Measurements from ENCODE around the gene CST7. TPM values are rescaled to one million over a fixed set of nuclear protein-coding genes. Genes with fewer than 3 reads are reported as not detected.

CST7 gene
- total and polyA plus RNA-seq, 2 of the 13 experiments (the other 11 are each of a cell fraction or from before 2014, with no cell fraction given): not detected

DNA sequence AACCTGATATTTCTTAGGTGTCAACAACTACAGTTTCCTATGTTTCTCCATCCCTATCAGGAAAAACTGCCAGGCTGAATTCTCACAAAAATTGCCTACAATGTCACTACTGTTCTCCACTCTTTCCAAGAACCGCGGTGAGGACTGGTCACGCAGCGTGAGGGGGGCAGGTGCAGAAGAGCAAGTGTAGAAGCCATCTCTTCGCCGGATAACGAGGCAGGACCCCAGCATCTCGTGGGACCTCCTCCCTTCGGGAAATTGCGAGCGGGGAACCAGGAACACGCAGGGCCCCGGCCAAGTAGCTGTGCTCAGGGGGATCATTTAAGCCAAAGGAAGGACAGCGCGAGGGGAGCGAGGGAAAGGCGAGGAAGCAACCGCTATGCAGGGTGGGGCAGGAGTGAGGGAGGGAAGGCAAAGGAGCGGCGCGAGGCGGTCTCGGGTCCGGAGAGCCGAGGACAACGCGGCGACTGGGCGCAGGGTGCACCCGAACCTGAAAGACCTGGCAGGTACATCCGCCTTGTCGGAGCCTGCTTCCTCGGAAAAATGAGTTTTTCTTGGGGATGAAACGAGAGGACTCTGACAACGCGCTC lies 42.9 kb downstream of the CST7 start (continued):
- TF ChIP-seq, protein P1, sequence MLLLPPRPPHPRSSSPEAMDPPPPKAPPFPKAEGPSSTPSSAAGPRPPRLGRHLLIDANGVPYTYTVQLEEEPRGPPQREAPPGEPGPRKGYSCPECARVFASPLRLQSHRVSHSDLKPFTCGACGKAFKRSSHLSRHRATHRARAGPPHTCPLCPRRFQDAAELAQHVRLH (CRISPR knock-in tag; IDR thresholded peaks at IDR 0.05; ENCODE audit: borderline replicate concordance, low read depth): no peak
- TF ChIP-seq, protein P2, sequence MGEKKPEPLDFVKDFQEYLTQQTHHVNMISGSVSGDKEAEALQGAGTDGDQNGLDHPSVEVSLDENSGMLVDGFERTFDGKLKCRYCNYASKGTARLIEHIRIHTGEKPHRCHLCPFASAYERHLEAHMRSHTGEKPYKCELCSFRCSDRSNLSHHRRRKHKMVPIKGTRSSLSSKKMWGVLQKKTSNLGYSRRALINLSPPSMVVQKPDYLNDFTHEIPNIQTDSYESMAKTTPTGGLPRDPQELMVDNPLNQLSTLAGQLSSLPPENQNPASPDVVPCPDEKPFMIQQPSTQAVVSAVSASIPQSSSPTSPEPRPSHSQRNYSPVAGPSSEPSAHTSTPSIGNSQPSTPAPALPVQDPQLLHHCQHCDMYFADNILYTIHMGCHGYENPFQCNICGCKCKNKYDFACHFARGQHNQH (CRISPR knock-in tag; IDR thresholded peaks at IDR 0.05): no peak
- TF ChIP-seq PCBP1 (IDR thresholded peaks at IDR 0.05; ENCODE audit: borderline replicate concordance, low read depth, low read length) (peak; percentile 50; the same call in 1 of the 2 replicates), HOXA7 (CRISPR knock-in tag; IDR thresholded peaks at IDR 0.05) (no peak), ZBTB21 (CRISPR knock-in tag; IDR thresholded peaks at IDR 0.05) (no peak), STAT5B (CRISPR knock-in tag; IDR thresholded peaks at IDR 0.05) (no peak), KLF13 (CRISPR knock-in tag; IDR thresholded peaks at IDR 0.05) (peak; percentile 2; the same call in 1 of the 2 replicates), PCBP2 (optimal IDR thresholded peaks at IDR 0.05; ENCODE audit: low read depth, low read length, poor library complexity, severe bottlenecking) (no peak), ZNF878 (CRISPR knock-in tag; IDR thresholded peaks at IDR 0.05) (0 out of 2 replicates have a peak, but pooled peaks have one; percentile 47), THYN1 (CRISPR knock-in tag; IDR thresholded peaks at IDR 0.05; ENCODE audit: borderline replicate concordance, low read depth) (peak; percentile 72; the same call in 1 of the 2 replicates), JUN (CRISPR knock-in tag; IDR thresholded peaks at IDR 0.05) (no peak), SOX6 (IDR thresholded peaks at IDR 0.05) (no peak), SOX6 (CRISPR knock-in tag; IDR thresholded peaks at IDR 0.05) (no peak), DMAP1 (CRISPR knock-in tag; IDR thresholded peaks at IDR 0.05) (no peak), SMARCC2 (IDR thresholded peaks at IDR 0.05) (no peak), ZNF572 (CRISPR knock-in tag; IDR thresholded peaks at IDR 0.05) (no peak), ZFP36L2 (CRISPR knock-in tag; IDR thresholded peaks at IDR 0.05) (no peak), ZFP41 (CRISPR knock-in tag; IDR thresholded peaks at IDR 0.05; ENCODE audit: borderline replicate concordance) (no peak)
- TF ChIP-seq, protein P3, sequence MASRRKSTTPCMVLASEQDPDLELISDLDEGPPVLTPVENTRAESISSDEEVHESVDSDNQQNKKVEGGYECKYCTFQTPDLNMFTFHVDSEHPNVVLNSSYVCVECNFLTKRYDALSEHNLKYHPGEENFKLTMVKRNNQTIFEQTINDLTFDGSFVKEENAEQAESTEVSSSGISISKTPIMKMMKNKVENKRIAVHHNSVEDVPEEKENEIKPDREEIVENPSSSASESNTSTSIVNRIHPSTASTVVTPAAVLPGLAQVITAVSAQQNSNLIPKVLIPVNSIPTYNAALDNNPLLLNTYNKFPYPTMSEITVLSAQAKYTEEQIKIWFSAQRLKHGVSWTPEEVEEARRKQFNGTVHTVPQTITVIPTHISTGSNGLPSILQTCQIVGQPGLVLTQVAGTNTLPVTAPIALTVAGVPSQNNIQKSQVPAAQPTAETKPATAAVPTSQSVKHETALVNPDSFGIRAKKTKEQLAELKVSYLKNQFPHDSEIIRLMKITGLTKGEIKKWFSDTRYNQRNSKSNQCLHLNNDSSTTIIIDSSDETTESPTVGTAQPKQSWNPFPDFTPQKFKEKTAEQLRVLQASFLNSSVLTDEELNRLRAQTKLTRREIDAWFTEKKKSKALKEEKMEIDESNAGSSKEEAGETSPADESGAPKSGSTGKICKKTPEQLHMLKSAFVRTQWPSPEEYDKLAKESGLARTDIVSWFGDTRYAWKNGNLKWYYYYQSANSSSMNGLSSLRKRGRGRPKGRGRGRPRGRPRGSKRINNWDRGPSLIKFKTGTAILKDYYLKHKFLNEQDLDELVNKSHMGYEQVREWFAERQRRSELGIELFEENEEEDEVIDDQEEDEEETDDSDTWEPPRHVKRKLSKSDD (CRISPR knock-in tag; IDR thresholded peaks at IDR 0.05; ENCODE audit: low read depth): no peak
- TF ChIP-seq, protein P4, sequence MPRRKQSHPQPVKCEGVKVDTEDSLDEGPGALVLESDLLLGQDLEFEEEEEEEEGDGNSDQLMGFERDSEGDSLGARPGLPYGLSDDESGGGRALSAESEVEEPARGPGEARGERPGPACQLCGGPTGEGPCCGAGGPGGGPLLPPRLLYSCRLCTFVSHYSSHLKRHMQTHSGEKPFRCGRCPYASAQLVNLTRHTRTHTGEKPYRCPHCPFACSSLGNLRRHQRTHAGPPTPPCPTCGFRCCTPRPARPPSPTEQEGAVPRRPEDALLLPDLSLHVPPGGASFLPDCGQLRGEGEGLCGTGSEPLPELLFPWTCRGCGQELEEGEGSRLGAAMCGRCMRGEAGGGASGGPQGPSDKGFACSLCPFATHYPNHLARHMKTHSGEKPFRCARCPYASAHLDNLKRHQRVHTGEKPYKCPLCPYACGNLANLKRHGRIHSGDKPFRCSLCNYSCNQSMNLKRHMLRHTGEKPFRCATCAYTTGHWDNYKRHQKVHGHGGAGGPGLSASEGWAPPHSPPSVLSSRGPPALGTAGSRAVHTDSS (CRISPR knock-in tag; conservative IDR thresholded peaks at IDR 0.05): no peak
- TF ChIP-seq, protein P5, sequence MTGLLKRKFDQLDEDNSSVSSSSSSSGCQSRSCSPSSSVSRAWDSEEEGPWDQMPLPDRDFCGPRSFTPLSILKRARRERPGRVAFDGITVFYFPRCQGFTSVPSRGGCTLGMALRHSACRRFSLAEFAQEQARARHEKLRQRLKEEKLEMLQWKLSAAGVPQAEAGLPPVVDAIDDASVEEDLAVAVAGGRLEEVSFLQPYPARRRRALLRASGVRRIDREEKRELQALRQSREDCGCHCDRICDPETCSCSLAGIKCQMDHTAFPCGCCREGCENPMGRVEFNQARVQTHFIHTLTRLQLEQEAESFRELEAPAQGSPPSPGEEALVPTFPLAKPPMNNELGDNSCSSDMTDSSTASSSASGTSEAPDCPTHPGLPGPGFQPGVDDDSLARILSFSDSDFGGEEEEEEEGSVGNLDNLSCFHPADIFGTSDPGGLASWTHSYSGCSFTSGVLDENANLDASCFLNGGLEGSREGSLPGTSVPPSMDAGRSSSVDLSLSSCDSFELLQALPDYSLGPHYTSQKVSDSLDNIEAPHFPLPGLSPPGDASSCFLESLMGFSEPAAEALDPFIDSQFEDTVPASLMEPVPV (CRISPR knock-in tag; IDR thresholded peaks at IDR 0.05): 0 out of 2 replicates have a peak, but pooled peaks have one; percentile 4
- TF ChIP-seq, protein P6, sequence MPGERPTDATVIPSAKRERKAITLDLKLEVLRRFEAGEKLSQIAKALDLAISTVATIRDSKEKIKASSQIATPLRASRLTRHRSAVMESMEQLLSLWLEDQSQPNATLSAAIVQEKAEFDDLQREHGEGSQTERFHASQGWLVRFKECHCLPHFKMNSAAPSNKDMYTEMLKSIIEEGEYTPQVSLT (CRISPR knock-in tag; IDR thresholded peaks at IDR 0.05; ENCODE audit: borderline replicate concordance, low read depth): 0 out of 2 replicates have a peak, but pooled peaks have one; percentile 83

Data from HepG2 (cell line).